Skeletal muscle satellite cell (primary cell): ENCODE results near the gene FBXW12.

Experiments used
- H3K27me3 ChIP-seq: 2 replicates; pipeline ENCODE4 v1.7.0; 2013; ENCODE audit warnings: low read length; ENCODE audit not compliant: control insufficient read depth, insufficient read depth
- H3K36me3 ChIP-seq: 2 replicates; pipeline ENCODE4 v1.7.0; 2013; ENCODE audit warnings: mild to moderate bottlenecking, control low read depth, low read length; ENCODE audit not compliant: insufficient read depth
- H3K4me1 ChIP-seq: 2 replicates; pipeline ENCODE4 v1.7.0; 2013; ENCODE audit warnings: low read length; ENCODE audit not compliant: control insufficient read depth, insufficient read depth
- H3K4me2 ChIP-seq: 2 replicates; pipeline ENCODE4 v1.7.0; 2013; ENCODE audit warnings: mild to moderate bottlenecking, low read length
- H3K4me3 ChIP-seq: 2 replicates; pipeline ENCODE4 v1.7.0; 2013; ENCODE audit warnings: low read length
- H3K9ac ChIP-seq: 2 replicates; pipeline ENCODE4 v1.7.0; 2013; ENCODE audit warnings: mild to moderate bottlenecking, low read depth, low read length, moderate library complexity
- H3K9me3 ChIP-seq: replicated peaks from 2 replicates; pipeline ENCODE4 v1.7.0; 2013; ENCODE audit warnings: mild to moderate bottlenecking, control low read depth, low read length

The FBXW12 gene

GRCh38 chr3:48426944-48427629 is 55.1 kb downstream of the FBXW12 start:
- H3K27me3 ChIP-seq = no peaks in the 10 kb centered on the region
- H3K36me3 ChIP-seq = peaks cover 4% of the 10 kb centered on the region
- H3K4me3 ChIP-seq = peak overlapping the region; percentile 80
- H3K4me1 ChIP-seq = peaks cover 65% of the 10 kb centered on the region
- no peaks in the 10 kb centered on the region for H3K9me3 ChIP-seq
- no peak overlapping the region for H3K9ac ChIP-seq
- peak overlapping the region; percentile 92 for H3K4me2 ChIP-seq

- Histone ChIP-seq H3K4me1 (peaks cover 62% of the 10 kb centered on the region), H3K4me3 (peak overlapping the region; percentile 80), H3K9ac (no peak overlapping the region)
Observed at GRCh38 chr3:48427630-48427962, 55.6 kb downstream of the FBXW12 start.

DNA sequence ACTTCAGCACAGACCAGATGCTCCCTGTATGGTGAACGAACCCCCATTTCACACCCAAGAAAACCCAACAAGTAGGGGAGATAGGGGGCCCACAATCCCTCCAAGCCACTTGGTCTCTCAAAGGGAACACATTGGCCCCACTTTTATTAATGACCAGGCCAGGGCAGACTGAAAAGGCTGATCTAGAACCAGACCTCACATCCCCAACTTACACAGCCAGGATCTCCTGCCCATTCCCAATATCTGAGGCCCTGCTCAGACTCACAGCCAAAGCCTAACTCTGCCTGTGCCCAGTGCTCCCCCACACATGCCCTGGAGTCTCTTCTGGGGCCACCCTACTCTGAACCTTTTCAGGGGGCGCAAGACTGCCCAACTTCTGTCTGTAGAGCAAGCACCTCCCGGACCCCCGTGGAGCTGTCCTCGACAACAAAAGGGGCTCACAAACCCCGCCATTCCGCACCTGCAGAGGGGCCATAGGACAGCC is 56.1 kb downstream of the FBXW12 start:
- Histone ChIP-seq H3K27me3 (no peaks in the 10 kb centered on the region), H3K4me1 (peaks cover 57% of the 10 kb centered on the region), H3K9me3 (no peaks in the 10 kb centered on the region), H3K36me3 (peaks cover 10% of the 10 kb centered on the region), H3K4me3 (peak overlapping the region; percentile 80), H3K4me2 (peak overlapping the region; percentile 92), H3K9ac (peak overlapping the region; percentile 89)

More at GRCh38 chr3:48427630-48427962, 55.6 kb downstream of the FBXW12 start:
- Histone ChIP-seq H3K9me3 (no peaks in the 10 kb centered on the region), H3K27me3 (no peaks in the 10 kb centered on the region), H3K4me2 (peak overlapping the region; percentile 92), H3K36me3 (peaks cover 9% of the 10 kb centered on the region)

- H3K9me3 ChIP-seq = no peaks in the 10 kb centered on the region
- no peaks in the 10 kb centered on the region for H3K27me3 ChIP-seq
- H3K4me1 ChIP-seq = peaks cover 55% of the 10 kb centered on the region
- peaks cover 10% of the 10 kb centered on the region for H3K36me3 ChIP-seq
- H3K4me2 ChIP-seq = peak overlapping the region; percentile 92
- peak overlapping the region; percentile 80 for H3K4me3 ChIP-seq
- H3K9ac ChIP-seq = peak overlapping the region; percentile 89
Observed at GRCh38 chr3:48428572-48429316, 56.7 kb downstream of the FBXW12 start.

DNA sequence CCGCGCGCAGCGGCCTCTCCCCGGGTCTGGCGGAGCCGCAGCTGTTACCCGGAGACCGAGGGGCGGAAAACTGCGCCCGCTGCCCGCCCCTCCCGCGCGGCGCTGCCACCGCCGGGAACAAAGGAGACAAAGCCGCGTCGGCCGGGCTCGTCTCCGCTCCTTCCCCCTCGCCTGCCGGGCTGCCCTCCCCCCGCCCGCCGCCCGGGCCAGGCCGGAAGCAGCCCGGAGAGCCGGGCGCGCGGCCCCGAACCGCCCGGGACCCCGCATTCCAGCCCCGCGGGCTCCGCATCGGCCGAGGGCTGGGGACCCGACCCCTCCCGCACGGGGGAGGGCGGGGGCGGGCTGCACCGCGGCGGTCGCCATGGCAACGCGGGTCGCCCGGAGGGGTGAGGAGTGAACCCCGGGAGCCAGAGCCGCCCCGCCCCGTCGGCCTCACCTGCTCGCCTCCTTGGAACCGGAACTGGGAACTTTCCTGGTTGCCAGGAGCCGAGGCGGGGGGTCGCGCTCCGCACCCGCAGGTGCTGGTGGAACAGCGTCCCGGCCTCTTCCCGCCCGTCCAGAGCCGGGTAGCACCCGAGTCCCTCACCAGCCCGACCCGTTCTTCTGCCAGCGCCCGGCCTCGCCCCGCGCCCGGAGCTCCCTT is 57.4 kb downstream of the FBXW12 start:
- peak overlapping the region; percentile 89 for H3K9ac ChIP-seq
- H3K4me1 ChIP-seq = peaks cover 50% of the 10 kb centered on the region

GRCh38 chr3:48429960-48430707 is 58.1 kb downstream of the FBXW12 start, which contains the start of gene PLXNB1:
Gene PLXNB1, minus strand, starts transcription at chr3:48430086. Its CDS starts 5,475 bp downstream, at chr3:48424611.
- no peaks in the 10 kb centered on the region for H3K27me3 ChIP-seq
- H3K9me3 ChIP-seq = no peaks in the 10 kb centered on the region
- H3K4me1 ChIP-seq = peaks cover 49% of the 10 kb centered on the region
- peak within 1 kb of the TSS; percentile 92 for H3K4me2 ChIP-seq
- peak within 1 kb of the TSS; percentile 80 for H3K4me3 ChIP-seq
- H3K9ac ChIP-seq = peak within 1 kb of the TSS; percentile 89
- H3K36me3 ChIP-seq = peaks cover 10% of the 10 kb centered on the region

More for the DNA sequence above, 57.4 kb downstream of the FBXW12 start:
- Histone ChIP-seq H3K4me3 (peak overlapping the region; percentile 80), H3K9me3 (no peaks in the 10 kb centered on the region), H3K4me2 (peak overlapping the region; percentile 92), H3K27me3 (no peaks in the 10 kb centered on the region), H3K36me3 (peaks cover 10% of the 10 kb centered on the region)

- no peak overlapping the region for H3K4me3 ChIP-seq
- peaks cover 43% of the 10 kb centered on the region for H3K4me1 ChIP-seq
- no peaks in the 10 kb centered on the region for H3K9me3 ChIP-seq
- peaks cover 10% of the 10 kb centered on the region for H3K36me3 ChIP-seq
- no peaks in the 10 kb centered on the region for H3K27me3 ChIP-seq
- no peak overlapping the region for H3K4me2 ChIP-seq
- no peak overlapping the region for H3K9ac ChIP-seq
Observed at GRCh38 chr3:48430708-48431101, 58.7 kb downstream of the FBXW12 start.

- peaks cover 36% of the 10 kb centered on the region for H3K4me1 ChIP-seq
Observed at GRCh38 chr3:48431224-48432029, 59.4 kb downstream of the FBXW12 start.

GRCh38 chr3:48432411-48433371 is 60.7 kb downstream of the FBXW12 start:
- peaks cover 10% of the 10 kb centered on the region for H3K36me3 ChIP-seq
- H3K9ac ChIP-seq = no peak overlapping the region
- H3K9me3 ChIP-seq = no peaks in the 10 kb centered on the region
- peaks cover 23% of the 10 kb centered on the region for H3K4me1 ChIP-seq
- no peaks in the 10 kb centered on the region for H3K27me3 ChIP-seq
- H3K4me2 ChIP-seq = no peak overlapping the region
- no peak overlapping the region for H3K4me3 ChIP-seq

More at GRCh38 chr3:48431224-48432029, 59.4 kb downstream of the FBXW12 start:
- Histone ChIP-seq H3K4me2 (no peak overlapping the region), H3K9me3 (no peaks in the 10 kb centered on the region), H3K36me3 (peaks cover 10% of the 10 kb centered on the region), H3K4me3 (no peak overlapping the region), H3K9ac (no peak overlapping the region), H3K27me3 (no peaks in the 10 kb centered on the region)
